Measurements from ENCODE around the gene PAPPA. TPM values are rescaled to one million over a fixed set of nuclear protein-coding genes. Genes with fewer than 3 reads are reported as not detected.

The PAPPA gene
- total and polyA plus RNA-seq, 2 of the 8 experiments (the other 6 are each of a cell fraction or from before 2014, with no cell fraction given) = 0.18 to 0.63 TPM

DNA sequence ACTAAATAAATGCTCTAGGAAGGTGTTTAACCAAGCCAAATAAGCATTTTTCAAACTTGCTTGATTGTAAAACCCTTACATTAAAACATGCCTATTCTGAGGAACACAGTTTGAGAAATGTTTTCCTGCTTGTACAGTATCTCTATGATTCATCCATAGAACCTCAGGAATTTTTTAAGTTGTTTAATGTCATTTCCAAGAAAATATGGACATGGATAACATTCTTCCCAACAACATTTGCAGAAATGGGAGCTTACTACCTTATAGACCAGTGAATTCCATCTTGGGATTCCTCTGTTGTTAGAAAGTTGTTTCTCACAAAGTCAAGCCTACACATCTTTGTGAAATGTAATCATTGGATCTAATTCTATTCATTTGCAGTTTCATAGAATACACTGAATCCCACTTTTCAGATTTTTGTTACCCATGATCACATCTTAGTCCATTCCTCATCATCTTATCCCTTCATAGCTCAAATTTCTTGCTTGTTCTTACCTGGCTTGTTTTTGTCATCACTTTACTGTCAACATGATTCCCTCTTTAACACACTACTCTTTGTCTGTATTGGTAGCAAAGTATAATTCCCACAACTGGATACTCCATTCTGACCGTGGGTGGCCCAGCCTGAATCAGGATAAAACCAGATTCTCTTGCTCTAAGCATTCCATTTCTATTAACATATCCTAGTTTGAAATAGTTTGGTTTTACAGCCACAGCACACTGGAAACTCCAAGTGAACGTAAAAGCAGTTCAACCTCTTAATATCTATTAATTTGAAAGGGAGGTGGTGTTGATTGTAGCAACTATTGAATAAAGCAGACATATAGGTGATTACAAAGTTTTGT lies 49.4 kb upstream of the PAPPA start:
- FAIRE-seq (no peak), DNase-seq (ENCODE audit: low read depth in 1 of 2, low spot score in 2 of 2) (no peak)
- Histone ChIP-seq H2BK5ac (ENCODE audit: low read depth, low read length) (no peak overlapping the region), H3K79me1 (ENCODE audit: low read depth, low read length) (no peaks in the 10 kb centered on the region), H2BK12ac (ENCODE audit: low read depth, low read length) (no peak overlapping the region), H2AK5ac (ENCODE audit: low read depth, low read length) (no peak overlapping the region), H2AFZ (ENCODE audit: low read length) (no peak overlapping the region), H3K4me1 (replicated peaks in 1 of 4; ENCODE audit: control insufficient read depth in 3 of 4, insufficient read depth in 4 of 4, low read length in 3 of 4) (no peaks in the 10 kb centered on the region), H3K4me2 (ENCODE audit: insufficient read depth in 1 of 2, low read depth in 2 of 2, low read length in 2 of 2) (no peak overlapping the region), H3K79me2 (ENCODE audit: control insufficient read depth in 1 of 2, insufficient read depth in 2 of 2, low read length in 2 of 2) (no peaks in the 10 kb centered on the region), H4K5ac (ENCODE audit: insufficient read length, low read depth, low read length) (no peak overlapping the region), H3K27me3 (replicated peaks in 1 of 4; ENCODE audit: control insufficient read depth in 3 of 4, extremely low read depth in 1 of 4, insufficient read depth in 3 of 4, low read length in 3 of 4) (peaks cover 0 to 1% (median 0%) of the 10 kb centered on the region in 4 experiments; a peak in 1 of 7 replicates), H2BK120ac (replicated peaks; ENCODE audit: low read depth, low read length) (no peak overlapping the region), H3K36me3 (ENCODE audit: control insufficient read depth in 2 of 4, insufficient read depth in 4 of 4, low read length in 3 of 4) (no peaks in the 10 kb centered on the region), H3K18ac (ENCODE audit: extremely low read depth, low read length) (no peak overlapping the region), H2BK15ac (ENCODE audit: low read length) (no peak overlapping the region), H3K9me3 (ENCODE audit: insufficient read depth in 2 of 2, low read depth in 1 of 2, low read length in 1 of 2) (no peaks in the 10 kb centered on the region), H4K20me1 (replicated peaks in 1 of 2; ENCODE audit: control insufficient read depth in 1 of 2, insufficient read depth in 2 of 2, low read length in 2 of 2) (no peaks in the 10 kb centered on the region), H3K4ac (replicated peaks; ENCODE audit: insufficient read length, low read depth, low read length) (no peak overlapping the region), H3K4me3 (ENCODE audit: extremely low read depth in 1 of 4, insufficient read depth in 2 of 4, low read depth in 3 of 4, low read length in 4 of 4) (no peak overlapping the region), H3K14ac (ENCODE audit: insufficient read length) (no peak overlapping the region), H4K91ac (replicated peaks; ENCODE audit: insufficient read length, low read length) (no peak overlapping the region), H3K23me2 (ENCODE audit: low read depth, low read length) (no peaks in the 10 kb centered on the region), H3K56ac (replicated peaks; ENCODE audit: insufficient read length, low read depth, low read length) (no peak overlapping the region), H2BK20ac (ENCODE audit: low read length) (no peak overlapping the region), H3K27ac (ENCODE audit: low read depth, low read length) (no peak overlapping the region), H4K8ac (ENCODE audit: extremely low read depth, insufficient read depth, low read length) (no peak overlapping the region), H3K9ac (replicated peaks in 1 of 4; ENCODE audit: extremely low read depth in 1 of 4, low read depth in 3 of 4, low read length in 3 of 4) (no peak overlapping the region), H3K23ac (ENCODE audit: insufficient read length) (no peak overlapping the region)
- CTCF ChIA-PET (ENCODE audit: partially characterized antibody) = no interaction called here
- 81% methylated on average over 2 of the region's 2 CpGs; no CpG with 5 or more reads in 1 of the 2 experiments for WGBS, 2 experiments (ENCODE audit: extremely low coverage in 1 of 2, insufficient coverage in 1 of 2, insufficient read length in 1 of 2, insufficient replicate concordance in 2 of 2, low coverage in 1 of 2, low lambda C conversion rate in 2 of 2, missing lambda C conversion rate in 1 of 2)
- POLR2A ChIA-PET (ENCODE audit: partially characterized antibody) = no interaction called here
- TF ChIP-seq TAF1 (IDR thresholded peaks at IDR 0.05; ENCODE audit: low read depth, low read length) = no peak

All from H1 (cell line).